ENCODE data around the gene PIGC. TPM values are rescaled to one million over a fixed set of nuclear protein-coding genes. Genes with fewer than 3 reads are reported as not detected.

Gene PIGC
- total and polyA plus RNA-seq, 10 of the 15 experiments (the other 5 are each of a cell fraction or from before 2014, with no cell fraction given): 11.0 to 37.3 (median 19.6) TPM

GRCh38 chr1:172476218-172476811 lies 32.4 kb upstream of the PIGC start (continued):
- TF ChIP-seq ZNF687 (IDR thresholded peaks at IDR 0.05) (no peak), ZNF24 (IDR thresholded peaks at IDR 0.05) (no peak), E2F4 (IDR thresholded peaks at IDR 0.05; ENCODE audit: low read depth, low read length) (no peak), CTCF (IDR thresholded peaks at IDR 0.05 in 2 of 3, conservative IDR thresholded peaks at IDR 0.05 in 1 of 3; ENCODE audit: control insufficient read depth in 2 of 3, extremely low read depth in 1 of 3, insufficient read depth in 1 of 3, low read depth in 3 of 3, low read length in 3 of 3) (no peak), POLR2AphosphoS2 (IDR thresholded peaks at IDR 0.05; ENCODE audit: low read depth, low read length) (no peak), NKRF (conservative IDR thresholded peaks at IDR 0.05) (no peak), POLR2A (IDR thresholded peaks at IDR 0.05; ENCODE audit: low read depth, low read length) (no peak), SPI1 (IDR thresholded peaks at IDR 0.05; ENCODE audit: borderline replicate concordance, insufficient read depth, low read depth, low read length) (no peak), PML (IDR thresholded peaks at IDR 0.05; ENCODE audit: low read length) (no peak), IKZF1 (conservative IDR thresholded peaks at IDR 0.05) (no peak), DPF2 (IDR thresholded peaks at IDR 0.05) (no peak), NBN (IDR thresholded peaks at IDR 0.05) (no peak), TBL1XR1 (IDR thresholded peaks at IDR 0.05; ENCODE audit: low read depth, low read length) (no peak), ZZZ3 (IDR thresholded peaks at IDR 0.05; ENCODE audit: control insufficient read depth, insufficient read length, low read depth) (no peak)

Data from GM12878 (cell line).